Measurements from ENCODE around the gene CRISPLD2. TPM values are rescaled to one million over a fixed set of nuclear protein-coding genes. Genes with fewer than 3 reads are reported as not detected.

Gene CRISPLD2
- total and polyA plus RNA-seq, 2 donors (not counting 1 experiment from before 2014, with no cell fraction given): 37.0 to 96.2 TPM

DNA sequence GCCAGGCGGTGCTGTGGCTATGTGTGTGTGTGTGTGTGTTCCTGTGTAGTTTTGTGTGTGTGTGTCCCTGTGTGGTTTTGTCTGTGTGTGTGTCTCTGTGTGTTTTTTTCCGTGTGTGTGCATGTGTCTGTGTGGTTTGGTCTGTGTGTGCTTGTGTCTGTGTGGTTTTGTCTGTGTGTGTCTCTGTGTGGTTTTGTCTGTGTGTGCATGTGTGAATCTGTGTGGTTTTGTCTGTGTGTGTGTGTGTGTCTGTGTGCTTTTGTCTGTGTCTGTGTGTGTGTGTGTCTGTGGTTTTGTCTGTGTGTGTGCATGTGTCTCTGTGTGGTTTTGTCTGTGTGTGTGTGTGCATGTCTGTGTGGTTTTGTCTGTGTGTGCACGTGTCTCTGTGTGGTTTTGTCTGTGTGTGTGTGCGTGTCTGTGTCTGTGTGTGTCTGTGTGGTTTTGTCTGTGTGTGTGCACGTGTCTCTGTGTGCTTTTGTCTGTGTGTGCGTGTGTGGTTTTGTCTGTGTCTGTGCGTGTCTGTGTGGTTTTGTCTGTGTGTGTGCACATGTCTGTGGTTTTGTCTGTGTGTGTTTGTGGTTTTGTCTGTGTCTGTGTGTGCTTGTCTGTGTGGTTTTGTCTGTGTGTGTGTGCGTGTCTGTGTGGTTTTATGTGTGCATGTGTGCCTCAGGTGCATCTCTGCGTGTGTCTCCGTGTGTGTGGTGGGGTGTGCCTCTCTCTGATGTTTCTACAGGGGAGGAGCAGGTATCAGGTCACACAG, 129.2 kb downstream of the CRISPLD2 start:
- Histone ChIP-seq H2AFZ (ENCODE audit: low read length) (no peak overlapping the region), H3K79me2 (ENCODE audit: control insufficient read depth, insufficient read depth, low read length) (no peaks in the 10 kb centered on the region), H3K36me3 (ENCODE audit: control insufficient read depth, insufficient read depth, low read length) (no peaks in the 10 kb centered on the region), H3K4me3 (replicated peaks in 1 of 4; ENCODE audit: control extremely low read depth in 1 of 4, insufficient read depth in 1 of 4, low read depth in 3 of 4, low read length in 4 of 4) (no peak overlapping the region), H3K27ac (ENCODE audit: insufficient read depth, low read length) (no peak overlapping the region), H3K4me2 (ENCODE audit: extremely low read depth, insufficient read depth, low read length) (no peak overlapping the region), H3K9ac (ENCODE audit: insufficient read depth, low read length) (no peak overlapping the region), H3K27me3 (ENCODE audit: control insufficient read depth, insufficient read depth, low read length) (no peaks in the 10 kb centered on the region), H3K4me1 (ENCODE audit: control insufficient read depth, extremely low read depth, insufficient read depth, low read length) (no peaks in the 10 kb centered on the region), H3K9me3 (ENCODE audit: control insufficient read depth, insufficient read depth, low read depth, low read length) (no peaks in the 10 kb centered on the region), H4K20me1 (ENCODE audit: control insufficient read depth, extremely low read depth, insufficient read depth, low read length) (no peaks in the 10 kb centered on the region)
- no peak for DNase-seq (ENCODE audit: low read depth in 2 of 2)
- TF ChIP-seq CTCF (conservative IDR thresholded peaks at IDR 0.05 in 1 of 2, IDR thresholded peaks at IDR 0.05 in 1 of 2; ENCODE audit: low read depth in 1 of 2, low read length in 2 of 2) (no peak), EZH2 (IDR thresholded peaks at IDR 0.05; ENCODE audit: low read length, missing control alignments) (no peak)

DNA sequence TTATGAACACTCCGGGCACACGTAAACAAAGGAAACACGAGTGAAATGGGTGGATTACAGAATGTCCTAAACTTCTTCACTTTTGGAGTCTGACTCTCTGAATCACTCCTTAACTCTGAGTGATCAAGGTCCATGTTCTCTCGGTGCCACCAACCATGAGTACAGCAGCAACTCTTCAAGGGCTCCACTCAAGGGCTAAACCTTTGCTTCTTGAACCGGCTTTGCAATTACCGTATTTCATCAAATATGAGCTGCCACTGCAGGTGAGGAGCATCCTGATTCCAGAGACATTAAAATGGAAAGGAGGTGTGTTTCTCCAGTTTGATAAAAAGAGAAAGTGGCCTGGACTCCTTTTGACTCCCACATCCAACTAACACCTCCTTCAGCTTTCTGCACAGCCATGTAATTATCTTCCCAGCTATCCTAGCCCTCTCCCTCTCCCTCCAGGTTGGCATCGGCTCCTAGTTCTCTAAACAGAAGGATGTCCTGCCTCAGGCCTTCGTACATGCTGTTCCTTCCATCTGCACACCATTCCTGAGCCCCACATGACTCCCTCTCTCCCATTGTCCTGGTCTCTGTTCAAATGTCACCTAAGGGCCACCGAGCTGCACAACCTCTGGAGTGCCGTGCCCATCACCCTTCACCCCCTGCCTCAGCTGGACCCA, 130.1 kb downstream of the CRISPLD2 start:
- no peaks in the 10 kb centered on the region for H4K20me1 ChIP-seq (ENCODE audit: control insufficient read depth, extremely low read depth, insufficient read depth, low read length)
- no peak for DNase-seq (ENCODE audit: low read depth in 2 of 2)
- TF ChIP-seq CTCF (conservative IDR thresholded peaks at IDR 0.05 in 1 of 2, IDR thresholded peaks at IDR 0.05 in 1 of 2; ENCODE audit: low read depth in 1 of 2, low read length in 2 of 2) (no peak), EZH2 (IDR thresholded peaks at IDR 0.05; ENCODE audit: low read length, missing control alignments) (no peak)

DNA sequence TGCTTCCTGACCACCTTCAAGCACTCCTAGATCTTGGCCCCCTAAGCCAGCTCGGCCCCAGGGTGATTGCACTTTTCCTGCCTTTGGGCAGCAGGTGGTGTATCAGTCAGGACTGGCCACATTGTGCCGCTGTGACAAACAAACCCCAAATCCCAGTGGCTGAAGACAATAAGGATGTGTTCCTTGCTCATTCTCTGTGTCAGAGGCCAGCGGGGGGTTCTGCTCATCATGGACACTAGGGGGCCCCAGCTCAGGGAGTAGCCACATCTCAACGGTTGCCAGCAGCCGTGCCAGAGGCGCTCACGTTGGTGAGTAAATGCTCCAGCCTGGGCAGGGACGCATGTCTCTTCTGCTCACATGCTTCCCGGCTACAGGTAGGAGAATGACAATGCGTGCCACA, 131.1 kb downstream of the CRISPLD2 start:
- no peak overlapping the region for H3K27ac ChIP-seq (ENCODE audit: insufficient read depth, low read length)
- H3K9me3 ChIP-seq (ENCODE audit: control insufficient read depth, insufficient read depth, low read depth, low read length): no peaks in the 10 kb centered on the region
- no peak overlapping the region for H3K4me2 ChIP-seq (ENCODE audit: extremely low read depth, insufficient read depth, low read length)
- TF ChIP-seq EZH2 (IDR thresholded peaks at IDR 0.05; ENCODE audit: low read length, missing control alignments) (no peak), CTCF (conservative IDR thresholded peaks at IDR 0.05 in 1 of 2, IDR thresholded peaks at IDR 0.05 in 1 of 2; ENCODE audit: low read depth in 1 of 2, low read length in 2 of 2) (peak; percentile 9 to 27)
- H2AFZ ChIP-seq (ENCODE audit: low read length): no peak overlapping the region
- no peak for DNase-seq (ENCODE audit: low read depth in 2 of 2)
- peaks cover 2% of the 10 kb centered on the region for H3K27me3 ChIP-seq (ENCODE audit: control insufficient read depth, insufficient read depth, low read length)
- no peaks in the 10 kb centered on the region for H3K36me3 ChIP-seq (ENCODE audit: control insufficient read depth, insufficient read depth, low read length)
- H3K4me1 ChIP-seq (ENCODE audit: control insufficient read depth, extremely low read depth, insufficient read depth, low read length): no peaks in the 10 kb centered on the region
- H4K20me1 ChIP-seq (ENCODE audit: control insufficient read depth, extremely low read depth, insufficient read depth, low read length): no peaks in the 10 kb centered on the region
- H3K79me2 ChIP-seq (ENCODE audit: control insufficient read depth, insufficient read depth, low read length): no peaks in the 10 kb centered on the region
- H3K4me3 ChIP-seq (replicated peaks in 1 of 4; ENCODE audit: control extremely low read depth in 1 of 4, insufficient read depth in 1 of 4, low read depth in 3 of 4, low read length in 4 of 4): no peak overlapping the region
- H3K9ac ChIP-seq (ENCODE audit: insufficient read depth, low read length): no peak overlapping the region

More for the DNA sequence above, 130.1 kb downstream of the CRISPLD2 start:
- H3K36me3 ChIP-seq (ENCODE audit: control insufficient read depth, insufficient read depth, low read length): no peaks in the 10 kb centered on the region
- no peaks in the 10 kb centered on the region for H3K9me3 ChIP-seq (ENCODE audit: control insufficient read depth, insufficient read depth, low read depth, low read length)
- H2AFZ ChIP-seq (ENCODE audit: low read length): no peak overlapping the region
- no peak overlapping the region for H3K4me3 ChIP-seq (replicated peaks in 1 of 4; ENCODE audit: control extremely low read depth in 1 of 4, insufficient read depth in 1 of 4, low read depth in 3 of 4, low read length in 4 of 4)
- H3K4me1 ChIP-seq (ENCODE audit: control insufficient read depth, extremely low read depth, insufficient read depth, low read length): no peaks in the 10 kb centered on the region
- H3K27ac ChIP-seq (ENCODE audit: insufficient read depth, low read length): no peak overlapping the region
- H3K27me3 ChIP-seq (ENCODE audit: control insufficient read depth, insufficient read depth, low read length): peaks cover 2% of the 10 kb centered on the region
- no peaks in the 10 kb centered on the region for H3K79me2 ChIP-seq (ENCODE audit: control insufficient read depth, insufficient read depth, low read length)
- H3K9ac ChIP-seq (ENCODE audit: insufficient read depth, low read length): no peak overlapping the region
- H3K4me2 ChIP-seq (ENCODE audit: extremely low read depth, insufficient read depth, low read length): no peak overlapping the region
